HepG2 (cell line): ENCODE measurements around the gene MAST1. TPM values are rescaled to one million over a fixed set of nuclear protein-coding genes. Genes with fewer than 3 reads are reported as not detected.

Source experiments
- ATAC-seq: fragments of 200-7000 bp; cut with Tn5 transposase; 3 replicates; pipeline ENCODE4 v1.9.1; 2020; ENCODE audit warnings: mild to moderate bottlenecking, moderate library complexity
- BruUV-seq: library from RNA; stranded (reverse); fragments of 400-500 nt; replicated peaks from 2 replicates; lab custom pipeline; 2021; lab: Mats Ljungman, UMichigan
- CTCF ChIA-PET: fragments of 300-600 bp; formaldehyde crosslinking; extraction: SDS; loops from one replicate; lab custom pipeline; 2021; ENCODE audit warnings: low total read pairs, inconsistent platforms, low intra/inter-chr PET ratio; lab: Yijun Ruan, JAX
- POLR2A ChIA-PET: fragments of 350-600 bp; sonication (Branson Sonifier 250); formaldehyde crosslinking; loops from one replicate; lab custom pipeline; 2020; ENCODE audit warnings: antibody characterized with exemption, inconsistent platforms; lab: Yijun Ruan, JAX
- DNase-seq: peaks from one replicate; pipeline ENCODE4 v3.0.0-alpha.2; 2015; ENCODE audit warnings: low spot score
- FAIRE-seq: peaks from 3 replicates; lab custom pipeline; 2011; peaks lifted over from hg19 to GRCh38; lab: Jason Lieb, UNC
- H2AFZ ChIP-seq: one replicate; pipeline ENCODE4 v1.6.1; 2011; ENCODE audit warnings: low read length, inconsistent platforms
- H3K27ac ChIP-seq: fragments of 300-600 bp; 3 replicates; pipeline ENCODE4 v1.8.0; 2011; ENCODE audit warnings: mixed run types, mild to moderate bottlenecking, mixed read lengths, low read length, inconsistent platforms; ENCODE audit not compliant: insufficient read depth; ENCODE audit errors: extremely low read length
- H3K27me3 ChIP-seq, 2 experiments: fragments of 200-600 bp in 1 of 2; 2 replicates in 1 of 2; 3 replicates in 1 of 2; pipeline versions ENCODE4 v1.6.0 to v1.8.0; 2011; ENCODE audit warnings: low read length in 2 of 2, mild to moderate bottlenecking in 2 of 2, moderate library complexity in 2 of 2, inconsistent platforms in 1 of 2; ENCODE audit not compliant: insufficient read depth in 2 of 2, control insufficient read depth in 1 of 2
- H3K36me3 ChIP-seq, 2 experiments: fragments of 200-600 bp in 1 of 2; replicated peaks in 1 of 2; 2 replicates in 1 of 2; 3 replicates in 1 of 2; pipeline versions ENCODE4 v1.5.1 to v1.8.0; 2011; ENCODE audit warnings: low read length in 2 of 2, inconsistent platforms in 1 of 2; ENCODE audit not compliant: insufficient read depth in 2 of 2, control insufficient read depth in 1 of 2
- H3K4me1 ChIP-seq: 2 replicates; pipeline ENCODE4 v1.5.1; 2012; ENCODE audit warnings: low read length, inconsistent platforms; ENCODE audit not compliant: insufficient read depth
- H3K4me2 ChIP-seq: 2 replicates; pipeline ENCODE4 v1.6.0; 2011; ENCODE audit warnings: low read depth, low read length, inconsistent platforms
- H3K4me3 ChIP-seq, 3 experiments: fragments of 200-600 bp in 1 of 3; sonication (generic), shearing (Covaris generic) in 1 of 3; replicated peaks in 1 of 3; 2 replicates each; pipeline ENCODE4 v1.5.1; 2011 to 2016; ENCODE audit warnings: low read length in 3 of 3, inconsistent platforms in 2 of 3, low read depth in 2 of 3, mild to moderate bottlenecking in 2 of 3, control low read depth in 1 of 3, mixed read lengths in 1 of 3; ENCODE audit not compliant: insufficient read depth in 1 of 3
- H3K79me2 ChIP-seq: one replicate; pipeline ENCODE4 v1.6.1; 2011; ENCODE audit warnings: low read length, inconsistent platforms; ENCODE audit not compliant: insufficient read depth
- H3K9ac ChIP-seq: 2 replicates; pipeline ENCODE4 v1.6.0; 2011; ENCODE audit warnings: mild to moderate bottlenecking, low read depth, low read length, inconsistent platforms; ENCODE audit not compliant: insufficient read depth
- H3K9me3 ChIP-seq: 2 replicates; pipeline ENCODE4 v1.5.1; 2012; ENCODE audit warnings: mild to moderate bottlenecking, low read length
- H4K20me1 ChIP-seq: 2 replicates; pipeline ENCODE4 v1.6.0; 2011; ENCODE audit warnings: inconsistent platforms, mild to moderate bottlenecking, low read length, moderate library complexity; ENCODE audit not compliant: insufficient read depth
- DNMT1 ChIP-seq: sonication (generic); formaldehyde crosslinking; IDR thresholded peaks from 2 replicates; pipeline ENCODE4 v1.5.1; 2020; ENCODE audit warnings: mild to moderate bottlenecking, missing genetic modification reagents
- MAFK ChIP-seq, 2 experiments: IDR thresholded peaks in 1 of 2; conservative IDR thresholded peaks in 1 of 2; 2 replicates each; pipeline ENCODE4 v1.6.1; 2011; ENCODE audit warnings: improper control_type of control experiment in 2 of 2, low read length in 2 of 2
- MATR3 ChIP-seq: sonication (generic); formaldehyde crosslinking; IDR thresholded peaks from 2 replicates; pipeline ENCODE4 v1.4.0; 2020; ENCODE audit warnings: missing genetic modification reagents
- PAWR ChIP-seq: sonication (generic); formaldehyde crosslinking; IDR thresholded peaks from 2 replicates; pipeline ENCODE4 v1.4.0; 2020; ENCODE audit warnings: missing genetic modification reagents, mild to moderate bottlenecking, borderline replicate concordance
- XRCC5 ChIP-seq: fragments of 200-400 bp; formaldehyde crosslinking; optimal IDR thresholded peaks from 2 replicates; pipeline ENCODE3; 2017; ENCODE audit warnings: mild to moderate bottlenecking, low read length
- ZNF124 ChIP-seq: sonication (generic); formaldehyde crosslinking; IDR thresholded peaks from 2 replicates; pipeline ENCODE4 v1.4.0; 2020; ENCODE audit warnings: missing genetic modification reagents
- ZNF207 ChIP-seq: fragments of 450-650 bp; IDR thresholded peaks from 2 replicates; pipeline ENCODE4 v1.6.1; 2016; ENCODE audit warnings: antibody characterized with exemption, borderline replicate concordance
- ZNF530 ChIP-seq: sonication (generic); formaldehyde crosslinking; IDR thresholded peaks from 2 replicates; pipeline ENCODE4 v1.5.0; 2020; ENCODE audit warnings: low read depth, mild to moderate bottlenecking, missing genetic modification reagents
- WGBS: methylation state at CpG from one replicate; pipeline ENCODE4 v1.1.6; 2017; ENCODE audit warnings: low lambda C conversion rate; 5-methylcytosine and 5-hydroxymethylcytosine counted together
- in situ Hi-C: cut with HindIII; loops from 2 replicates; pipeline ENCODE4 v1.10.0; 2017; ENCODE audit warnings: low pct_unique_long_range_greater_than_20kb; ENCODE audit not compliant: extremely low pct_ligation_motif_present
- intact Hi-C: fragments of 100-400 bp; cut with micrococcal nuclease; formaldehyde crosslinking; loops from one replicate; pipeline ENCODE4 v1.10.0; 2022; ENCODE audit not compliant: unreplicated experiment
- polyA plus RNA-seq, 8 experiments: library from polyadenylated mRNA; depleted of rRNA in 3 of 8; stranded (reverse) in 7 of 8; unstranded in 1 of 8; fragments of >200 nt; fragmentation: Illumina TruSeq in 4 of 8; extraction: Trizol in 4 of 8; gene quantifications; 2 replicates each; pipeline versions ENCODE4 v1.2.1 to v1.2.3, GENCODE V29; 2011 to 2016; ENCODE audit warnings: low read depth in 4 of 8, missing spikeins in 1 of 8, mixed read lengths in 1 of 8; ENCODE audit not compliant: insufficient read depth in 1 of 8
- total RNA-seq, 5 experiments: library from RNA; depleted of rRNA; stranded (reverse); fragments of >200 nt; fragmentation: Illumina TruSeq; extraction: Trizol; gene quantifications; 2 replicates each; pipeline ENCODE4 v1.2.3, GENCODE V29; 2016; ENCODE audit warnings: low read depth in 1 of 5
- TF ChIP-seq, protein P1 (sequence below): sonication (generic); formaldehyde crosslinking; IDR thresholded peaks from 2 replicates; pipeline ENCODE4 v1.9.0; 2022; ENCODE audit warnings: low read depth, missing genetic modification reagents

Gene MAST1
- total and polyA plus RNA-seq, 2 of the 13 experiments (the other 11 are each of a cell fraction or from before 2014, with no cell fraction given): 0.73 to 4.7 TPM

GRCh38 chr19:12856653-12857052 lies 18.3 kb downstream of the MAST1 start:
- no peak overlapping the region for H3K27ac ChIP-seq
- intact Hi-C loops: no loop called here
- POLR2A ChIA-PET: no interaction called here
- no peaks in the 10 kb centered on the region for H3K9me3 ChIP-seq
- H4K20me1 ChIP-seq: no peaks in the 10 kb centered on the region
- WGBS: 69% methylated on average over 1 of the region's 1 CpG
- TF ChIP-seq XRCC5 (no peak), MATR3 (CRISPR knock-in tag) (no peak), PAWR (CRISPR knock-in tag) (no peak), DNMT1 (CRISPR knock-in tag) (no peak), MAFK (conservative IDR thresholded peaks at IDR 0.05 in 1 of 2, IDR thresholded peaks at IDR 0.05 in 1 of 2; ENCODE audit: low read length in 2 of 2) (peak in 1 of 2 experiments; percentile 38; a peak in 2 of 4 replicates), ZNF530 (CRISPR knock-in tag) (no peak), ZNF207 (no peak), ZNF124 (CRISPR knock-in tag) (no peak)
- TF ChIP-seq, protein P1, sequence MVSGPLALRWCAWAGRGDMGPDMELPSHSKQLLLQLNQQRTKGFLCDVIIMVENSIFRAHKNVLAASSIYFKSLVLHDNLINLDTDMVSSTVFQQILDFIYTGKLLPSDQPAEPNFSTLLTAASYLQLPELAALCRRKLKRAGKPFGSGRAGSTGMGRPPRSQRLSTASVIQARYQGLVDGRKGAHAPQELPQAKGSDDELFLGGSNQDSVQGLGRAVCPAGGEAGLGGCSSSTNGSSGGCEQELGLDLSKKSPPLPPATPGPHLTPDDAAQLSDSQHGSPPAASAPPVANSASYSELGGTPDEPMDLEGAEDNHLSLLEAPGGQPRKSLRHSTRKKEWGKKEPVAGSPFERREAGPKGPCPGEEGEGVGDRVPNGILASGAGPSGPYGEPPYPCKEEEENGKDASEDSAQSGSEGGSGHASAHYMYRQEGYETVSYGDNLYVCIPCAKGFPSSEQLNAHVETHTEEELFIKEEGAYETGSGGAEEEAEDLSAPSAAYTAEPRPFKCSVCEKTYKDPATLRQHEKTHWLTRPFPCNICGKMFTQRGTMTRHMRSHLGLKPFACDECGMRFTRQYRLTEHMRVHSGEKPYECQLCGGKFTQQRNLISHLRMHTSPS (CRISPR knock-in tag): no peak
- no peak for DNase-seq
- FAIRE-seq: no peak
- no peak overlapping the region for H3K4me2 ChIP-seq
- H3K4me3 ChIP-seq: no peak overlapping the region
- no peak overlapping the region for H3K9ac ChIP-seq
- ATAC-seq: no peak
- in situ Hi-C loops: no loop called here
- H3K36me3 ChIP-seq: no peaks in the 10 kb centered on the region
- no TSS peak for BruUV-seq
- no peaks in the 10 kb centered on the region for H3K4me1 ChIP-seq
- CTCF ChIA-PET: no interaction called here
- no peaks in the 10 kb centered on the region for H3K79me2 ChIP-seq
- H3K27me3 ChIP-seq: no peaks in the 10 kb centered on the region
- no peak overlapping the region for H2AFZ ChIP-seq
